ENCODE results near the gene ALDH1A1. TPM values are rescaled to one million over a fixed set of nuclear protein-coding genes. Genes with fewer than 3 reads are reported as not detected.
A peak's percentile ranks its signal among the peaks of the same experiment; 100 is the strongest.

The ALDH1A1 gene
- total RNA-seq, 4 donors from 2014 or later, result 86.4 to 247 (median 156) TPM

GRCh38 chr9:72911247-72911775 lies 41.5 kb downstream of the ALDH1A1 start:
- peaks cover 0 to 42% (median 8%) of the 10 kb centered on the region in 4 donors for H3K4me1 ChIP-seq
- H3K9me3 ChIP-seq, result no peaks in the 10 kb centered on the region
- H3K4me3 ChIP-seq, result no peak overlapping the region
- 89 to 95% methylated on average over 2 of the region's 2 CpGs for WGBS, 2 donors
- peak overlapping the region; percentile 31 to 88 (median 72) for H3K27ac ChIP-seq
- peaks cover 0 to 25% (median 0%) of the 10 kb centered on the region in 3 donors for H3K36me3 ChIP-seq
- no peaks in the 10 kb centered on the region for H3K27me3 ChIP-seq
- no peak for DNase-seq (ENCODE audit: low spot score in 2 of 2)
- TF ChIP-seq, protein P1, sequence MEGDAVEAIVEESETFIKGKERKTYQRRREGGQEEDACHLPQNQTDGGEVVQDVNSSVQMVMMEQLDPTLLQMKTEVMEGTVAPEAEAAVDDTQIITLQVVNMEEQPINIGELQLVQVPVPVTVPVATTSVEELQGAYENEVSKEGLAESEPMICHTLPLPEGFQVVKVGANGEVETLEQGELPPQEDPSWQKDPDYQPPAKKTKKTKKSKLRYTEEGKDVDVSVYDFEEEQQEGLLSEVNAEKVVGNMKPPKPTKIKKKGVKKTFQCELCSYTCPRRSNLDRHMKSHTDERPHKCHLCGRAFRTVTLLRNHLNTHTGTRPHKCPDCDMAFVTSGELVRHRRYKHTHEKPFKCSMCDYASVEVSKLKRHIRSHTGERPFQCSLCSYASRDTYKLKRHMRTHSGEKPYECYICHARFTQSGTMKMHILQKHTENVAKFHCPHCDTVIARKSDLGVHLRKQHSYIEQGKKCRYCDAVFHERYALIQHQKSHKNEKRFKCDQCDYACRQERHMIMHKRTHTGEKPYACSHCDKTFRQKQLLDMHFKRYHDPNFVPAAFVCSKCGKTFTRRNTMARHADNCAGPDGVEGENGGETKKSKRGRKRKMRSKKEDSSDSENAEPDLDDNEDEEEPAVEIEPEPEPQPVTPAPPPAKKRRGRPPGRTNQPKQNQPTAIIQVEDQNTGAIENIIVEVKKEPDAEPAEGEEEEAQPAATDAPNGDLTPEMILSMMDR (IDR thresholded peaks at IDR 0.05), result no peak
- TF ChIP-seq POLR2A (IDR thresholded peaks at IDR 0.05) (no peak), EP300 (IDR thresholded peaks at IDR 0.05) (no peak)

DNA sequence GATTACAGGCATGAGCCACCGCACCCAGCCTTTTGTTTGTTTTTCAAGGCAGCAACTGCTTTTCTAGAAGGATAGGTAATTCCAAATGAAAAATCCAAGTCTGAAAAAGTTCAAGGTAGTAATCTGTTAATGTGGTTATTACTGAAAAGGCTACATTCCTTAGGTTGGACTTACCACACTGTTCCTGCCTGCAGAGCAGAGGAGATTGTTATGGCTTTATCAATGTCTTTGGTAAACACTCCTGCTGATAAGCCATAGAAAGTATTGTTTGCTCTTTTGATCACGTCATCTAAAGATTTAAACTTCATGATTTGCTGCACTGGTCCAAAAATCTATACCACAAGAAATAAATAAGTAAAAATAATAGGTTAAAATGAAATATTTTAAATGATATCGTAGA lies 43.4 kb downstream of the ALDH1A1 start:
- H3K9me3 ChIP-seq, result no peaks in the 10 kb centered on the region
- 93 to 98% methylated on average over 3 of the region's 3 CpGs for WGBS, 2 donors
- H3K4me3 ChIP-seq, result no peak overlapping the region
- H3K27ac ChIP-seq, result peak overlapping the region in 1 of 4 donors; percentile 84
- H3K4me1 ChIP-seq, result peaks cover 0 to 42% (median 8%) of the 10 kb centered on the region in 4 donors
- peaks cover 0 to 17% (median 0%) of the 10 kb centered on the region in 3 donors for H3K36me3 ChIP-seq
- no peak for DNase-seq (ENCODE audit: low spot score in 2 of 2)
- no peak for TF ChIP-seq EP300 (IDR thresholded peaks at IDR 0.05)
- TF ChIP-seq, protein P1 (IDR thresholded peaks at IDR 0.05), result no peak
- no peak for TF ChIP-seq POLR2A (IDR thresholded peaks at IDR 0.05)
- H3K27me3 ChIP-seq, result no peaks in the 10 kb centered on the region

DNA sequence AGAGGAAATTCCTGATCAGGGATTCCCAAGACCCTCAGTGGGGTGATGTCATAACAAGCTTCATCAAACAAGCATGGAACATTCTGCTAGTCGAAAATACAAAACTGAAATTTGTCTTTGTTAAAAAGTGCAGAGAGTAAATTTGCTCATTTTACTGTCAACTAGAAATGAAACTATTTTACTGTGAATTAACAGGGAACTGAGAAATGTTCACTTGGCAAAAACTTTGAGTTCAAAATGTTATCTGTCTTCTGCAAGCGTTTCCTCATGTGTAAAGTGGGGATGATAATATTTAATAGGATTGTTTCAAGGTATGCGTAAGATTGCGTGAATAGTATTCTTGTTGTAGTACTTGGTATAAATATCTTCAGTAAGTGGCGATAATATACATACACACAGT lies 45.4 kb downstream of the ALDH1A1 start:
- H3K27ac ChIP-seq, result peak overlapping the region in 2 of 4 donors; percentile 8 to 14
- H3K9me3 ChIP-seq, result no peaks in the 10 kb centered on the region
- TF ChIP-seq POLR2A (IDR thresholded peaks at IDR 0.05) (no peak), EP300 (IDR thresholded peaks at IDR 0.05) (no peak)
- TF ChIP-seq, protein P1 (IDR thresholded peaks at IDR 0.05), result no peak
- peaks cover 0 to 33% (median 0%) of the 10 kb centered on the region in 3 donors for H3K36me3 ChIP-seq
- H3K4me1 ChIP-seq, result peaks cover 0 to 28% (median 3%) of the 10 kb centered on the region in 4 donors
- H3K4me3 ChIP-seq, result no peak overlapping the region
- no peaks in the 10 kb centered on the region for H3K27me3 ChIP-seq
- WGBS, 2 donors, result 61% methylated on average over 5 of the region's 5 CpGs
- DNase-seq (ENCODE audit: low spot score in 2 of 2), result no peak

DNA sequence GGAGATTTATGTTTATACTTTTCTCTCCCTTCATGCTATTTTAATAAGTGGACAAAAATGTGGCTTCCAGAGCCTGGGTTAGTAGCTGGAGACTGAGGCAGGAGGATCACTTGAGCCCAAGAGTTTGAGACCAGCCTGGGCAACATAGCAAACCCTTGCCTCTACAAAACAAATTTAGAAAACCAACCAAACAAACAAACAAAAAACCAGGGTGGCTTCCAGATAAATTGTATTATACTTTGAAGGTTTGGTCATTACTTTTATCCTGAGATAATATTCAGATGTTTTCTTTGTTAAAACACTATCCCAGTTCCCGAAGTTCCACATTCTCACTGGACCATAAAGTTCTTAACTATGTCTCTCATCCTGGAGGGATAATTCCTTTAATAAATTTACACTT lies 46.0 kb downstream of the ALDH1A1 start:
- Histone ChIP-seq H3K4me1 (peaks cover 0 to 21% (median 2%) of the 10 kb centered on the region in 4 donors), H3K9me3 (no peaks in the 10 kb centered on the region), H3K27me3 (no peaks in the 10 kb centered on the region), H3K36me3 (peaks cover 0 to 33% (median 0%) of the 10 kb centered on the region in 3 donors), H3K4me3 (no peak overlapping the region), H3K27ac (peak overlapping the region in 1 of 4 donors; percentile 8)
- no peak for DNase-seq (ENCODE audit: low spot score in 2 of 2)
- WGBS, 2 donors, result 44 to 57% methylated on average over 1 of the region's 1 CpG
- TF ChIP-seq, protein P1 (IDR thresholded peaks at IDR 0.05), result no peak
- TF ChIP-seq POLR2A (IDR thresholded peaks at IDR 0.05) (no peak), EP300 (IDR thresholded peaks at IDR 0.05) (no peak)

DNA sequence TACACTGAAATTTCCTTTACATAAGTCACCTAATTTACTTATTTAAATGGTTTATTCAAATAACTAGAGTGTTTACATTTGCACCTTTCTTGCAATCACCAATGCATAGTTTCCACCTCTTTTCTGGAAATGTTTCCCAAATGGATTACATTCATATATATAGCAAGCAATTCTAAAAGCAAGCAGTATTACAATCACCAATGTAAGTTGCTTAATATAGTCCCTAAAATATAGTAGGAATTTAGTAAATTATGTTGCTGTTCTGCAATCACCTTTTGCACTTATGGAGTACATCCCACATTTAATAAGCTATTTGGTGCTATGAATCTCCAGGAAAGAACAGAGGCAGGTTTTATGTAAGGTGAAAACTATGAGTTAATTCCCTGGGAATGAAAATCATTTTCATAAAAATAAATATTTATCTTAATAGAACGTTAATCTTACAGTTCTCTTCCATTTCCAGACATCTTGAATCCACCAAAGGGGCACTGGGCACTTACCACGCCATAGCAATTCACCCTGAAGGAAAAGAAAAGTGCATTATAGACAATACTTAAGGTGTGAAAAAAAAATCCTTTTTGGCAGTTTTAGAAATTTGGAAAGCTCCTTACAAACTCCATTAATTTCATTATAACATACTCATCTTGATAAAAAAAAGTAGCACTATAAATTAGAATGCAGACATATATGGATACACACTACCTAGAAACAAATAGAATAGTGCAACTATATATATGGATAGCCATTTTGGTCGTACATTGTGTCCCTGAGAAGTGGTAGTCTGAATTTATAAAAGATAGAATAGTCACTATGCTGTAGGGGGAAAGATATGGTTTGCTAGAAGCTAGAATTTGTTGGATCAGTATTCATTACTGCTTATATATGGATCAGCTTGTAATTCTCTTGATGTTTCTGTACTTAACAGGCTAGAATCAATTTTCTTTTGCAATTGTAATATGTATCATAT lies 47.1 kb downstream of the ALDH1A1 start:
- Histone ChIP-seq H3K36me3 (peaks cover 0 to 34% (median 0%) of the 10 kb centered on the region in 3 donors), H3K4me1 (peaks cover 0 to 15% (median 0%) of the 10 kb centered on the region in 4 donors)
- 77 to 78% methylated on average over 3 of the region's 3 CpGs for WGBS, 2 donors

More for the DNA sequence above, 47.1 kb downstream of the ALDH1A1 start:
- no peak overlapping the region for H3K4me3 ChIP-seq
- no peak overlapping the region for H3K27ac ChIP-seq
- DNase-seq (ENCODE audit: low spot score in 2 of 2), result no peak
- no peaks in the 10 kb centered on the region for H3K9me3 ChIP-seq
- TF ChIP-seq, protein P1 (IDR thresholded peaks at IDR 0.05), result no peak
- TF ChIP-seq EP300 (IDR thresholded peaks at IDR 0.05), result no peak
- TF ChIP-seq POLR2A (IDR thresholded peaks at IDR 0.05), result no peak
- no peaks in the 10 kb centered on the region for H3K27me3 ChIP-seq

All from tibial nerve (tissue), 4 donors.